Measurements from ENCODE around the gene ABCF1.

DNA sequence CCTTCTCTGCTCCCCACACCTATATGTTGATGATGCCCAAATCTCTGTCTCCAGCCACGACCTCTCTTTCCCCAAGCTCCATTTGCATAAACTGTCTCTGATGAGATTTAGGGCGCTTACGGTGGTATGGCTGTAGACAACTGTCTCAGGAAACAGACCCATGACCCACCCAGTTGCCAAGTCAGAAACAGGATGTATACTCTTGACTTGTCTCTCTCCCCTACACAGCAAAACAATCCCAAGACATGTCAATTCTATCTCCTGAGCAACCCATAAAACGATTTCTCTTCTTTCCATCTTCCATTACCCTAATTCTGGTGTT, 28.9 kb upstream of the ABCF1 start:
- TF ChIP-seq, protein P1, sequence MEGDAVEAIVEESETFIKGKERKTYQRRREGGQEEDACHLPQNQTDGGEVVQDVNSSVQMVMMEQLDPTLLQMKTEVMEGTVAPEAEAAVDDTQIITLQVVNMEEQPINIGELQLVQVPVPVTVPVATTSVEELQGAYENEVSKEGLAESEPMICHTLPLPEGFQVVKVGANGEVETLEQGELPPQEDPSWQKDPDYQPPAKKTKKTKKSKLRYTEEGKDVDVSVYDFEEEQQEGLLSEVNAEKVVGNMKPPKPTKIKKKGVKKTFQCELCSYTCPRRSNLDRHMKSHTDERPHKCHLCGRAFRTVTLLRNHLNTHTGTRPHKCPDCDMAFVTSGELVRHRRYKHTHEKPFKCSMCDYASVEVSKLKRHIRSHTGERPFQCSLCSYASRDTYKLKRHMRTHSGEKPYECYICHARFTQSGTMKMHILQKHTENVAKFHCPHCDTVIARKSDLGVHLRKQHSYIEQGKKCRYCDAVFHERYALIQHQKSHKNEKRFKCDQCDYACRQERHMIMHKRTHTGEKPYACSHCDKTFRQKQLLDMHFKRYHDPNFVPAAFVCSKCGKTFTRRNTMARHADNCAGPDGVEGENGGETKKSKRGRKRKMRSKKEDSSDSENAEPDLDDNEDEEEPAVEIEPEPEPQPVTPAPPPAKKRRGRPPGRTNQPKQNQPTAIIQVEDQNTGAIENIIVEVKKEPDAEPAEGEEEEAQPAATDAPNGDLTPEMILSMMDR (IDR thresholded peaks at IDR 0.05; ENCODE audit: low read depth, low read length), result no peak
- TF ChIP-seq POLR2A (IDR thresholded peaks at IDR 0.05; ENCODE audit: extremely low read depth, insufficient read length), result no peak
- TF ChIP-seq, protein P2, sequence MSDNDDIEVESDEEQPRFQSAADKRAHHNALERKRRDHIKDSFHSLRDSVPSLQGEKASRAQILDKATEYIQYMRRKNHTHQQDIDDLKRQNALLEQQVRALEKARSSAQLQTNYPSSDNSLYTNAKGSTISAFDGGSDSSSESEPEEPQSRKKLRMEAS (IDR thresholded peaks at IDR 0.05; ENCODE audit: low read depth, low read length), result no peak
- TF ChIP-seq MYC (IDR thresholded peaks at IDR 0.05; ENCODE audit: low read depth, low read length), result no peak

All from NB4 (cell line).